Heart left ventricle (tissue), 13 donors: ENCODE measurements around the gene IGSF8.

Source experiments
- CTCF ChIP-seq, 12 donors: fragments of 200-600 bp; sonication (generic) in 4 of 12; IDR thresholded peaks; one replicate each; pipeline versions ENCODE4 v1.5.0 to v1.8.0; 2018 to 2022; ENCODE audit warnings: antibody characterized with exemption in 12 of 12, mild to moderate bottlenecking in 5 of 12
- POLR2A ChIP-seq, 2 donors: fragments of 450-650 bp; IDR thresholded peaks; one replicate each; pipeline ENCODE4 v1.6.1; 2017; ENCODE audit warnings: antibody characterized with exemption in 2 of 2, mild to moderate bottlenecking in 2 of 2, moderate library complexity in 2 of 2
- donor health status: ischemic (EF 13 %, LVEDD 7.1; RV severe dilation, severe dysfunction).
- donor health status: DM: no; HTN: yes; CAD: no.
- donor health status: DM: no; HTN: no; CAD: no.
- donor health status: ischemic (EF 25% LVEDD 6.9; RV normal size, moderate dysfunction).
- donor health status: ischemic (EF 25% LVEDD 5.7; RV mildly dilated, moderate dysfunction).
- donor health status: ischemic (EF 35%, LVEDD 5.7; RV mildly dilated, moderate dysfunction).
- donor health status: nonischemic (EF 11% LVEDD 7.7; RV severe dilation, severe dysfunction).
- donor health status: DM: yes; HTN: yes; CAD: no.
- donor health status: PGD.
- donor health status: ischemic (EF 29% LVEDD 5.4; RV normal size, mild dysfunction).
- donor health status: nonischemic (EF 23%, LVEDD 6.1; RV moderate dilation, normal function).

- TF ChIP-seq CTCF (IDR thresholded peaks at IDR 0.05): no peak
- TF ChIP-seq POLR2A (IDR thresholded peaks at IDR 0.05): no peak
Measured at GRCh38 chr1:160099716-160100375, 1.4 kb upstream of the IGSF8 start.
